Glomerular visceral epithelial cell (primary cell): ENCODE data around the gene IBA57.
"Not testable (repeated sequence)": the region's sequence is repeated elsewhere in the genome, so short reads cannot be mapped to it uniquely, and the experiment has no call there.

ENCODE experiments used
- DNase-seq: peaks from one replicate; pipeline ENCODE4 v3.0.0-alpha.2; 2016; ENCODE audit errors: extremely low spot score

Gene IBA57

DNA sequence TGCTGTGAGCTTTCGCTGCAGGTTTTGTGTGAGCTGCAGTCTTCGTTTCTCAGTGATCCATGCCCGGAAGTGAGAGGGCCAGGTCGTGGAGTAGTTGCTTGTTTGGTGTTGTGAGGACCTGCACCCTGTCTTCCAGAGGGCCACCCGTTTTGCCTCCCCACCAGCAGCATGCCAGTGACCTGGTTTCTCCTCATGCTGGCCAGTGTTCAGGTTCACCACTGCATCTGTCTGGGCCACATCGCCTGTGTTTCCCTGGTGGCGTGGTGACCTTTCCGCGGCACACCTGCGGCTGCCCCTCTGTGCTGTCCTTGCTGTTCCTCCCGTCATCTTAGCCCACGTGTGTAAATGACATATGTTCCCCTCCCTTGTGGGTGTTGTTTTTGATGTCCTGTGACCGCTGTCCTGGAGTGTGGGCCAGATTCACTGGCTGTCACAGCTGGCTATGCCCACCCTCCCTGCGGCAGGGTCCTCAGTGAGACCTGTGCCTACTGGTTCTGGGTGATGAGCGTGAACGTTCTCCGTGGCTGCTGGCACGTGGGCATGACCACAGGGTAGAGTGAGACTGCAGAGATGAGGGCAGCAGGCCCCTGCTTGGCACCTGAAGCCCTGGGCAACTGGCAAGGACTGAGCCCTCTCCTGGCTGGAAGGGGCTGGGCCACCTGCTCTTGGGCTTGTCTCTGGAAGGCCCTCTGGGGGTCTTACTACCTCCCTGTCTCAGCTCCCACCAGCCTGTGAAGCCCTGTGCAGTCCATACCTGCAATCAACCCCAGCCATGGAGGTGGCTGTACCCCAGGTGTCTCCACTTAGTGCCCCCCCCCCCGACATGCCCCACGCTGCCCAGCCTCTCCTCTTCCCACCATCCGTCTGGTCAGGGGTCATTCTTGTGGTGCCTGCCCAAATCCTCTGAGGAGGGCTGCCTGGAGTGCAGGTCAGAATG, 7.3 kb downstream of the IBA57 start:
- DNase-seq, result no peak

DNA sequence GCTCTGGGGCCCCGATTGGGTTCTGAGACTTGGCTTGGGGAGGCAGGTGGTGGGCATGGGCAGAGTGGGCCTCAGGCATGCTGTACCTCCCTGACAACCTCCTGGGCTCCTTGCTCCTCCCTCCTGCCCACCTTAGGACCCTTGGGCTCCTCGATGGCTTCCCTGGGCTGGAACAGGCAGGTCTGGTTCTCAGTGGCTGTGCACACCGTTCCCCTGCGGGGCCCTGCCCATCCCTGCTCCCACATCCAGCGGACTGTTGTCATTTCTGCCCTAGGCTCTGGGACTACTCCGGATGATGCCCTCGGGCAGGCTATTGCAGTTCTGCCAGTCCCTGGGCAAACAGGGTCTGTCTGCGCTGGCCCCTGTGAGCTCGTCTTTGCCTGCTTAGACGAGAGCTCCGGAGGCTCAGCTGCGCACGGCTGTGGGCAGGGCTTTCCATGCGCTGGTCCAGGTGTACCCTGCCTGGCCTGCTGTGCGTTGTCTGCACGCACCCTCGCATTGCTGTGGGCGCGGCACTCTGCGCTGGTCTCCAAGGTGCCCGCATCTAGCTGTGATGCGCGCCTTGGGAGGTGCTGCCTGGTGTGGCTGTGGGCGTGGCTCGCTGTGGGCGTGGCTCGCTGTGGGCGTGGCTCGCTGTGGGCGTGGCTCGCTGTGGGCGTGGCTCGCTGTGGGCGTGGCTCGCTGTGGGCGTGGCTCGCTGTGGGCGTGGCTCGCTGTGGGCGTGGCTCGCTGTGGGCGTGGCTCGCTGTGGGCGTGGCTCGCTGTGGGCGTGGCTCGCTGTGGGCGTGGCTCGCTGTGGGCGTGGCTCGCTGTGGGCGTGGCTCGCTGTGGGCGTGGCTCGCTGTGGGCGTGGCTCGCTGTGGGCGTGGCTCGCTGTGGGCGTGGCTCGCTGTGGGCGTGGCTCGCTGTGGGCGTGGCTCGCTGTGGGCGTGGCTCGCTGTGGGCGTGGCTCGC, 8.2 kb downstream of the IBA57 start:
- not testable (repeated sequence) for DNase-seq

- DNase-seq, result no peak
Observed at GRCh38 chr1:228174482-228175315, 9.1 kb downstream of the IBA57 start.

DNA sequence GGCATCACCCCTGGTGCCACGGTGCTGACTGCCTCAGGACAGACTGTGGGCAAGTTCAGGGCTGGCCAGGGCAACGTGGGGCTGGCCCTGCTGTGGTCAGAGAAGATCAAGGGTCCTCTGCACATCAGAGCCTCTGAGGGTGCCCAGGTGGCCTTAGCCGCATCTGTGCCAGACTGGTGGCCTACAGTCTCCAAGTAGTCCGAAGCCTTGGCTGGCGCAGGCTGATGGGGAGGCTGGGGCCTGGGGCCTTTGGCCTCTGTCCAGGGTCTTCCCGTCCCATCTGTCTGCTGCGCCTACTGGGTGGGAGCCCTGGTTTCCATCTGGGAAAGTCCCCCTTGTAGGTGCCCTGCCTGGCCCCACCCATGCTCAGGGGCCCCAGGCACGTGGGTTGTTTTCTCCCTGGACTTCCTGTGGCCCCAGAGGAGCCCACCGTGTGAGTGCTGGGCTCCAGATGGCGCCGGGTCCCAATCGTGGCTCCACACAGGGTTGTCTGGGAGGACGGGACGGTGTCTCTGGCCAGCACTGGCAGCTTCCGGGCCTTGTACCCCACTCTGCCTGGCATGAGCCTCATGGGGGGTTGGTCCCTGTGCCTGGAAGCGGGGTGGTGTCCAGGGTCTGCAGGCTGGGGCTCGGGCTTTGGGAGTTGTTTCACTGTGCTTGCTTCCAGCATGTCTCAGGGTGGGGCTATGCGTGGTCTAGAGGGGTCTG, 9.9 kb downstream of the IBA57 start:
- no peak for DNase-seq

- DNase-seq, result no peak
Observed at GRCh38 chr1:228176024-228176395, 10.4 kb downstream of the IBA57 start.

DNA sequence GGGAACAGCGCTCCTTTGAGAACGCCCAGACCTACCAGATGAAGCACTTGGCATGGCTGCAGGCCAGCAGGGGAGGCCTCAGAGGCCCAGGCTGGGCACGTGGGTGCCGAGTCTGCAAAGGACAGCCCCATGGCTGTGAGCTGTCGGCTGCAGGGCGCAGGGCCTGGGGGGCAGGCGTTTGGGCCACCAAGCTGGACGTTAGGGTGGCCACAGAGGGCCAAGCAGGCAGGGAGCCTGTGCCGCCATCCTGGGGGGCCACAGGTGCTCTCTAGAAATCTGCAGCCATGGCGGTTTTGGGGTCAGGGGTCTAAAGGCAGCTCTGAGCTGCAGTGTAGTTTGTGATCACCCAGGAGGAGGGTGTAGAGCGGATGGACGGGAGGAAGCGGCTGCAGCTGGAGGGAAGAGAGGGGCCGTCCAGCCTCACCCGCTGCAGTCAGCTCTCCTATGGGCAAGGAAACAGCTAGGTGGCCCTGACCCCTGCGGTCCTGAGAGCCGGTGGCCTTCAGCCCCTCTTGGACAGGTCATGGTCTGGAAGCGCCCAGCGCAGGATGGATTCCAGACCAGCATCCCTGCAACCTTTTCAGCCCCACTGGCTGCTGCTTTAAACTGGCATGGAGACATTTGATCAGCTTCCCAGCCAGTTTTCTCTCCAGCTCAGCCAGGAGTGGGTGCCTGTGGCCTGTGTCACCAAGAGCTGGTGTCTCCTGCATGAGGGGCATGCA, 11.0 kb downstream of the IBA57 start:
- no peak for DNase-seq

DNA sequence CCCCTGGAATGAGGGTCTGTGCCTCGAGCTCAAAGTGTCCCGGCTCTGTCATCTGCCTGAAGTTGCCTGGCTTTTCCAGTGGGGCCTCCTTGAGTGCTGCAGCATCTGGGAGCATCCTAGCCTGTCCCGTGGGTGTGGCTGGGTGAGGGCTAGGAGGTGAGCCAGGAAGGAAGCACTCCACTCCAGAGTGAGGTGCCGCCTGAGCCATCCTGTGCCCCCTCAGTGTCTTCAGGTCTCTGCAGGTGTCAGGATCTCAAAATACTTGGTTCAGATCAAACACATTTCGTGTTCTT, 11.5 kb downstream of the IBA57 start:
- DNase-seq, result no peak

GRCh38 chr1:228177721-228178710, 12.4 kb downstream of the IBA57 start:
- DNase-seq, result no peak

DNA sequence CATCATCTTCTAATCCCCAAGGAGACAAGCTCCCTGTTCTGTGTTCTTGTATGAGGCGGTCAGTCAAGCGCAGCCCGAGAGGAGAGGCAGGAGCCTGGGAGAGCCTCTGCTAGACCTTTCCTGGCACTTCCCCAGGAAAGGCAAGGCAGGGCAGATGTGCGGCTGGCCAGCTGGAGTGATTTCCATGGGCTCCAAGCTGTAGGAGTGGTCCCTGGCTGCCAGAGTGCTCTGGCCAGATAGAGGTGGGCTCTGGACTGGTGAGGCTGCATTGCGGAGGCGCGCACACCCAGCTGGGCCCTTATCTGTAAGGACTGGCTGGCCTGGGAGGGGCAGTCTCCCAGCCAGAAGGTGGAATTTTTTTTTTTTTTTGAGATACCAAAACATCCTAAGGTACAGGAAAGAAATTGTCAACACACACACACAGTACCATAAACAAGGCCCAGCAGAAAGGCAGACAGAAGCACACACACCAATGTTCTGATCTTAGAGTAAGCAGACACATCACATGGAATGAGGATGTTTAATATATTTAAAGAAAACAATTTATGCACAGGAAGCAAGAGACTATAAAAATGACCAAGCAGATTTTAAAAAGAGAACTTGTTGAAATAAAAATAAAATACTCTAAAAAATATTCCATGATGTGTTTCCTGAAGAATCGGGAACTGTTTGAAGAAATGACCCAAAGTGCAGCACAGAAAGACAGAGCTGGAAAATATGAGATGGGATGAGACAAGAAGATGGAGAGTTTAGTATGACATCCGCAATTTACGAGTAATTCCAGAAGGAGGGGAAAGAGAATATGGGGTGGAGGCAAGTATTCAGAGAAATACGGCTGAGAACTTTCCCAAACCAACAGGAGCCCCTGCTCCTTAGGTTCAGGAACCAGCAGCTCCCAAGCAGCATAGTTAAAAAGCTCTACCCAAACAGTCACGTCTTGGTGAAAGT, 13.4 kb downstream of the IBA57 start:
- no peak for DNase-seq

DNA sequence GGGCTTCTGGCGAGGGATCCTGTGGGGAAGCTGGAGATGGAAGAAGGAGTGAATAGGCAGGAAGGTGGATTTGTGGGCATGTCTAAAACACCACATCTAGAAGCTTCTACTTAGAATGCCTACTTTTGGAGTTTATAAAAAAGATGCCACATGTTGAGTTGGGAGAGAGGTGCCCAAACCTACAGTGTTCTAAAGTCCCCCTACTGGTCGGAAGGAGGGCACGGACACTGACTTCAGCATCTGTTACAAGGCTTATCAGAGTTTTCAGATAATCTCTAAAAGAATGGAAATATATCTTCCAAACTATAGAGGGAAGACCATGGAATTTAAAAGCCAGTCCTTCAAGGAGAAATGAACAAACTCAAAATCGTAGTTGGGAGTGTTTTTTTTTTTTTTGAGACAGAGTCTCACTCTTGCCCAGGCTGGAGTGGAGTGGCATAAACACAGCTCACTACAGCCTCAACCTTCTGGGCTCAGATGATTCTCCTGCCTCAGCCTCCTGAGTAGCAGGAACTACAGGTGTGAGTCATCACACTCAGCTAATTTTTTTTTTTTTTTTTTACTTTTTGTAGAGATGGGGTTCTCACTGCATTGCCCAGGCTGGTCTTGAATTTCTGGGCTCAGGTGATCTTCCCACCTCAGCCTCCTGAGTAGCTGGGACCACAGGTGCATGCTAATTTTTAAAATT, 14.8 kb downstream of the IBA57 start:
- DNase-seq, result no peak

DNA sequence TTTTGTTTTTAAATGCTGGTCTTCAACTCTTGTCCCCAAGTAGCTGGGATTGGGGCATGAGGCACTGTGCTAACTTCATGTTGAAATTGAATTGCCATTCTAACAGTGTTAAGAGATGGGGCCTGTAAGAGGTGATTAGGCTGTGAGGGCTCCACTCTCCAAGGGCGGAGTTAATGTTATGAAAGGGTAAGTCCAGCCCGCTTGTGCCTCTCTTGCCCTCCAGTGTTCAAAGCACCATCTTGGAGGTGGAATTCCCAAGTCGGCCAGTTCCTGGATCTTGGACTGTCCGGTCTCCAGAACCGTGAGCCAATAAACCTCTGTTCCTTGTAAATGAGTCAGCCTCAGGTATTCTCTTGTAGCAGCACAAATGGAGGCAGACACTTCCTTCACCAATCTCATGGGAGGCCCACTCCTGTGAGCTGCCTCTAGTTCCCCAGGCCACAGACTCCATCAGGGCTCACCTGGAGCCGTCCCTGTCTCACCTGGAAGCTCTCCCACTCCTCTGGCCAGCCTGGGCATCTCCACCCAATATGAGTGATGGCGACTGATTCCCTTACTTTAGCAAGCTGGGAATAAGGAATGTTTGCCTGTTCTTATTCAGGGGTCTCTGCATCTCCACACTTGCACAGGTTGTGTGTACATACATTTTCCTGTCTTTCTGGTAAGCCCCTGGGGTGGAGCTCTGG, 15.5 kb downstream of the IBA57 start:
- DNase-seq, result no peak

DNA sequence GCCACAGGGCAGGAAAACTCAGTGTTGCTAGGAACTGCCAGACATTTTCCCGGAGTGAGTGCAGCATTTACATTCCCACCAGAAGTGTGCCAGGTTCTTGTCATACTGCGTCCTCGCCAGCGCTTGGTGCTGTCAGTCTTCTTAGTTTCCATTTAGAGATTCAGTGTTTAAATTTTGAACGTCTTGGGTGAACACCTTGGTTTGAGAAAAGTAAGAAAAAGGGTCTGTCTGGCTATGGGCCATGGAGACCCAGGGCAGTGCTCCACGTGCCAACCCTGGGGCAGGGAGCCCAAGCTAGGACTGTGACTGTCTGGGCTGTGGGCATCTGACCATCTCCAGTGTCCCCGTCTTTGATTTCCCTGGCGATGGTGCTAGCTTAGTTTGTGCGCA, 16.0 kb downstream of the IBA57 start:
- DNase-seq, result no peak

GRCh38 chr1:228182296-228183030, 16.9 kb downstream of the IBA57 start:
- no peak for DNase-seq

- DNase-seq, result no peak
Observed at GRCh38 chr1:228184152-228184551, 18.5 kb downstream of the IBA57 start.

GRCh38 chr1:228185641-228185965, 20.0 kb downstream of the IBA57 start:
- DNase-seq, result no peak

DNA sequence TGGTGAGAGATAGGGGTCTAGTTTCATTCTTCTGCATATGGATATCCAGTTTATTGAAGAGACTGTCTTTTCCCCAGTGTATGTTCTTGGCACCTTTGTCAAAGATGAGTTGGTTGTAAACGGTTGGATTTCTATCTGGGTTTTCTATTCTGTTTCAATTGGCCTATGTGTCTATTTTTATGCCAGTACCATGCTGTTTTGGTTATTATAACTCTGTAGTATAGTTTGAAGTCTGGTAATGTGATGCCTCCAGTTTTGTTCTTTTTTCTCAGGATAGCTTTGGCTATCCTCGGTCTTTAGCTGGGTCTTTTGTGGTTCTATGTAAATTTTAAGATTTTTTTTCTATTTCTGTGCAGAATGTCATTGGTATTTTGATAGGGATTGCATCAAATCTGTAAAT, 22.6 kb downstream of the IBA57 start:
- not testable (repeated sequence) for DNase-seq

GRCh38 chr1:228190182-228190581, 24.6 kb downstream of the IBA57 start:
- no peak for DNase-seq
